HepG2 (cell line): ENCODE results near the gene C11orf54. TPM values are rescaled to one million over a fixed set of nuclear protein-coding genes. Genes with fewer than 3 reads are reported as not detected.

Experiments used
- ARHGAP35 ChIP-seq: sonication (generic); formaldehyde crosslinking; IDR thresholded peaks from 2 replicates; pipeline ENCODE4 v1.9.0; 2022; ENCODE audit warnings: mild to moderate bottlenecking, inconsistent platforms, moderate library complexity, missing genetic modification reagents, borderline replicate concordance
- BORCS8-MEF2B ChIP-seq: sonication (generic); formaldehyde crosslinking; IDR thresholded peaks from 2 replicates; pipeline ENCODE4 v1.8.0; 2022; ENCODE audit warnings: mild to moderate bottlenecking, missing genetic modification reagents
- CC2D1A ChIP-seq: sonication (generic); formaldehyde crosslinking; IDR thresholded peaks from 2 replicates; pipeline ENCODE4 v1.8.1; 2023; ENCODE audit warnings: mild to moderate bottlenecking, missing genetic modification reagents
- DNMT3B ChIP-seq: conservative IDR thresholded peaks from 2 replicates; pipeline ENCODE4 v1.6.1; 2016; ENCODE audit warnings: missing biosample characterization, control low read depth
- FOXO1 ChIP-seq: sonication (generic); formaldehyde crosslinking; IDR thresholded peaks from 2 replicates; pipeline ENCODE4 v1.4.0; 2020; ENCODE audit warnings: missing genetic modification reagents
- GTF3A ChIP-seq: sonication (generic); formaldehyde crosslinking; conservative IDR thresholded peaks from 2 replicates; pipeline ENCODE4 v1.4.0; 2020; ENCODE audit warnings: mild to moderate bottlenecking, missing genetic modification reagents
- HMGA1 ChIP-seq: sonication (generic); formaldehyde crosslinking; conservative IDR thresholded peaks from 2 replicates; pipeline ENCODE4 v1.4.0; 2020; ENCODE audit warnings: missing genetic modification reagents
- KDM5B ChIP-seq: sonication (generic); formaldehyde crosslinking; IDR thresholded peaks from 2 replicates; pipeline ENCODE4 v1.4.0; 2020; ENCODE audit warnings: missing genetic modification reagents, mild to moderate bottlenecking, borderline replicate concordance
- RORA ChIP-seq: sonication (generic); formaldehyde crosslinking; IDR thresholded peaks from 2 replicates; pipeline ENCODE4 v1.5.0; 2020; ENCODE audit warnings: mild to moderate bottlenecking, missing genetic modification reagents, moderate library complexity
- SIN3A ChIP-seq: IDR thresholded peaks from 2 replicates; pipeline ENCODE4 v1.6.1; 2011; ENCODE audit warnings: low read depth, mild to moderate bottlenecking, control low read depth, low read length, borderline replicate concordance
- SOX13 ChIP-seq, 3 experiments: fragments of 450-650 bp in 1 of 3; sonication (generic) in 1 of 3; formaldehyde crosslinking in 1 of 3; IDR thresholded peaks in 2 of 3; conservative IDR thresholded peaks in 1 of 3; 2 replicates each; pipeline versions ENCODE4 v1.5.0 to v1.6.1; 2016 to 2020; ENCODE audit warnings: antibody characterized with exemption in 1 of 3, mild to moderate bottlenecking in 1 of 3, missing compliant biosample characterization in 1 of 3, missing genetic modification reagents in 1 of 3, moderate library complexity in 1 of 3
- SRF ChIP-seq: IDR thresholded peaks from 2 replicates; pipeline ENCODE4 v1.6.1; 2011; ENCODE audit warnings: mild to moderate bottlenecking, low read depth, low read length, moderate library complexity
- THYN1 ChIP-seq: sonication (generic); formaldehyde crosslinking; IDR thresholded peaks from 2 replicates; pipeline ENCODE4 v1.8.1; 2023; ENCODE audit warnings: low read depth, mild to moderate bottlenecking, moderate library complexity, missing genetic modification reagents, borderline replicate concordance
- XBP1 ChIP-seq: sonication (generic); formaldehyde crosslinking; IDR thresholded peaks from 2 replicates; pipeline ENCODE4 v1.5.0; 2020; ENCODE audit warnings: missing genetic modification reagents
- ZNF282 ChIP-seq: fragments of 450-650 bp; IDR thresholded peaks from 2 replicates; pipeline ENCODE4 v1.6.1; 2018; ENCODE audit not compliant: partially characterized antibody
- ZNF33B ChIP-seq: sonication (generic); formaldehyde crosslinking; IDR thresholded peaks from 2 replicates; pipeline ENCODE4 v1.5.1; 2020; ENCODE audit warnings: mild to moderate bottlenecking, missing genetic modification reagents
- ZNF644 ChIP-seq: IDR thresholded peaks from 2 replicates; pipeline ENCODE4 v1.6.1; 2016; ENCODE audit warnings: low read depth
- polyA plus RNA-seq, 8 experiments: library from polyadenylated mRNA; depleted of rRNA in 3 of 8; stranded (reverse) in 7 of 8; unstranded in 1 of 8; fragments of >200 nt; fragmentation: Illumina TruSeq in 4 of 8; extraction: Trizol in 4 of 8; gene quantifications; 2 replicates each; pipeline versions ENCODE4 v1.2.1 to v1.2.3, GENCODE V29; 2011 to 2016; ENCODE audit warnings: low read depth in 4 of 8, missing spikeins in 1 of 8, mixed read lengths in 1 of 8; ENCODE audit not compliant: insufficient read depth in 1 of 8
- total RNA-seq, 5 experiments: library from RNA; depleted of rRNA; stranded (reverse); fragments of >200 nt; fragmentation: Illumina TruSeq; extraction: Trizol; gene quantifications; 2 replicates each; pipeline ENCODE4 v1.2.3, GENCODE V29; 2016; ENCODE audit warnings: low read depth in 1 of 5
- TF ChIP-seq, protein P1 (sequence below): sonication (generic); formaldehyde crosslinking; IDR thresholded peaks from 2 replicates; pipeline ENCODE4 v1.8.1; 2023; ENCODE audit warnings: mild to moderate bottlenecking, missing genetic modification reagents
- TF ChIP-seq, protein P2 (sequence below): sonication (generic); formaldehyde crosslinking; IDR thresholded peaks from 2 replicates; pipeline ENCODE4 v1.5.0; 2020; ENCODE audit warnings: missing genetic modification reagents
- TF ChIP-seq, protein P3 (sequence below): sonication (generic); formaldehyde crosslinking; IDR thresholded peaks from 2 replicates; pipeline ENCODE4 v1.5.1; 2020; ENCODE audit warnings: mild to moderate bottlenecking, moderate library complexity, missing genetic modification reagents
- TF ChIP-seq, protein P4 (sequence below): sonication (generic); formaldehyde crosslinking; IDR thresholded peaks from 2 replicates; pipeline ENCODE4 v1.4.0; 2020; ENCODE audit warnings: missing genetic modification reagents
- TF ChIP-seq, protein P5 (sequence below): sonication (generic); formaldehyde crosslinking; IDR thresholded peaks from 2 replicates; pipeline ENCODE4 v1.5.0; 2020; ENCODE audit warnings: mild to moderate bottlenecking, missing genetic modification reagents

C11orf54 gene
- total and polyA plus RNA-seq, 2 of the 13 experiments (the other 11 are each of a cell fraction or from before 2014, with no cell fraction given): 42.7 to 50.1 TPM

DNA sequence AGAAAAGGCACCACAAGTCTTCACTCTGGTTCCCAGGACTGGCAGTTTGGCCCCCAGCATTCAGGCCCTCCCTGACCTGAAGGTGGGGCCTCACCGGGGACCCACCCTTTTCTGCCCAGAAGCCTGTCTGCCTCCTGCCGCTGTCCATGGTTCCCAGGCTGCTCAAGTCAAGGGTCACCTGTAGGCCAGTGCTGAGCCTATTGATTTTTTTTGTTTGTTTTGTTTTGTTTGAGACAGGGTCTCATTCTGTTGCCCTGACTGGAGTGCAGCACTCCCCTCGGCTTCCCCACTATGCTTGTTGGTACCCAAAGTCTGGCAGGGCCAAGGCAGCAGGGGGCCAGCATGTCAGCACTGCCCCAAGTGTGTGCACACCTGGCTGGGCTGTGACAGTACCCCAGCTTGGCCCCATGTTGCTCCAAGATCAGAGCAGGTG lies 31.6 kb downstream of the C11orf54 start (continued):
- TF ChIP-seq SIN3A (peak; percentile 86; the same call in 1 of the 2 replicates), ZNF33B (peak; percentile 66; the same call in 1 of the 2 replicates), HMGA1 (no peak), SRF (no peak), ZNF644 (CRISPR knock-in tag) (peak; percentile 56; the same call in 1 of the 2 replicates), ARHGAP35 (CRISPR knock-in tag) (0 out of 2 replicates have a peak, but pooled peaks have one; percentile 67), XBP1 (CRISPR knock-in tag) (no peak), GTF3A (CRISPR knock-in tag) (no peak), BORCS8-MEF2B (CRISPR knock-in tag) (peak; percentile 88), FOXO1 (CRISPR knock-in tag) (peak; percentile 80; the same call in 1 of the 2 replicates), ZNF282 (no peak), KDM5B (CRISPR knock-in tag) (peak; percentile 80; the same call in 1 of the 2 replicates), SOX13 (IDR thresholded peaks at IDR 0.05) (no peak), SOX13 (CRISPR knock-in tag; conservative IDR thresholded peaks at IDR 0.05 in 1 of 2, IDR thresholded peaks at IDR 0.05 in 1 of 2) (peak in 1 of 2 experiments; percentile 84; a peak in 2 of 4 replicates), RORA (no peak), DNMT3B (CRISPR knock-in tag) (no peak), THYN1 (CRISPR knock-in tag) (no peak), CC2D1A (no peak)
- TF ChIP-seq, protein P1, sequence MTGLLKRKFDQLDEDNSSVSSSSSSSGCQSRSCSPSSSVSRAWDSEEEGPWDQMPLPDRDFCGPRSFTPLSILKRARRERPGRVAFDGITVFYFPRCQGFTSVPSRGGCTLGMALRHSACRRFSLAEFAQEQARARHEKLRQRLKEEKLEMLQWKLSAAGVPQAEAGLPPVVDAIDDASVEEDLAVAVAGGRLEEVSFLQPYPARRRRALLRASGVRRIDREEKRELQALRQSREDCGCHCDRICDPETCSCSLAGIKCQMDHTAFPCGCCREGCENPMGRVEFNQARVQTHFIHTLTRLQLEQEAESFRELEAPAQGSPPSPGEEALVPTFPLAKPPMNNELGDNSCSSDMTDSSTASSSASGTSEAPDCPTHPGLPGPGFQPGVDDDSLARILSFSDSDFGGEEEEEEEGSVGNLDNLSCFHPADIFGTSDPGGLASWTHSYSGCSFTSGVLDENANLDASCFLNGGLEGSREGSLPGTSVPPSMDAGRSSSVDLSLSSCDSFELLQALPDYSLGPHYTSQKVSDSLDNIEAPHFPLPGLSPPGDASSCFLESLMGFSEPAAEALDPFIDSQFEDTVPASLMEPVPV (CRISPR knock-in tag): no peak
- TF ChIP-seq, protein P2, sequence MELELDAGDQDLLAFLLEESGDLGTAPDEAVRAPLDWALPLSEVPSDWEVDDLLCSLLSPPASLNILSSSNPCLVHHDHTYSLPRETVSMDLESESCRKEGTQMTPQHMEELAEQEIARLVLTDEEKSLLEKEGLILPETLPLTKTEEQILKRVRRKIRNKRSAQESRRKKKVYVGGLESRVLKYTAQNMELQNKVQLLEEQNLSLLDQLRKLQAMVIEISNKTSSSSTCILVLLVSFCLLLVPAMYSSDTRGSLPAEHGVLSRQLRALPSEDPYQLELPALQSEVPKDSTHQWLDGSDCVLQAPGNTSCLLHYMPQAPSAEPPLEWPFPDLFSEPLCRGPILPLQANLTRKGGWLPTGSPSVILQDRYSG (CRISPR knock-in tag): no peak
- TF ChIP-seq, protein P3, sequence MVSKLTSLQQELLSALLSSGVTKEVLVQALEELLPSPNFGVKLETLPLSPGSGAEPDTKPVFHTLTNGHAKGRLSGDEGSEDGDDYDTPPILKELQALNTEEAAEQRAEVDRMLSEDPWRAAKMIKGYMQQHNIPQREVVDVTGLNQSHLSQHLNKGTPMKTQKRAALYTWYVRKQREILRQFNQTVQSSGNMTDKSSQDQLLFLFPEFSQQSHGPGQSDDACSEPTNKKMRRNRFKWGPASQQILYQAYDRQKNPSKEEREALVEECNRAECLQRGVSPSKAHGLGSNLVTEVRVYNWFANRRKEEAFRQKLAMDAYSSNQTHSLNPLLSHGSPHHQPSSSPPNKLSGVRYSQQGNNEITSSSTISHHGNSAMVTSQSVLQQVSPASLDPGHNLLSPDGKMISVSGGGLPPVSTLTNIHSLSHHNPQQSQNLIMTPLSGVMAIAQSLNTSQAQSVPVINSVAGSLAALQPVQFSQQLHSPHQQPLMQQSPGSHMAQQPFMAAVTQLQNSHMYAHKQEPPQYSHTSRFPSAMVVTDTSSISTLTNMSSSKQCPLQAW (CRISPR knock-in tag): peak; percentile 48; the same call in 1 of the 2 replicates
- TF ChIP-seq, protein P4, sequence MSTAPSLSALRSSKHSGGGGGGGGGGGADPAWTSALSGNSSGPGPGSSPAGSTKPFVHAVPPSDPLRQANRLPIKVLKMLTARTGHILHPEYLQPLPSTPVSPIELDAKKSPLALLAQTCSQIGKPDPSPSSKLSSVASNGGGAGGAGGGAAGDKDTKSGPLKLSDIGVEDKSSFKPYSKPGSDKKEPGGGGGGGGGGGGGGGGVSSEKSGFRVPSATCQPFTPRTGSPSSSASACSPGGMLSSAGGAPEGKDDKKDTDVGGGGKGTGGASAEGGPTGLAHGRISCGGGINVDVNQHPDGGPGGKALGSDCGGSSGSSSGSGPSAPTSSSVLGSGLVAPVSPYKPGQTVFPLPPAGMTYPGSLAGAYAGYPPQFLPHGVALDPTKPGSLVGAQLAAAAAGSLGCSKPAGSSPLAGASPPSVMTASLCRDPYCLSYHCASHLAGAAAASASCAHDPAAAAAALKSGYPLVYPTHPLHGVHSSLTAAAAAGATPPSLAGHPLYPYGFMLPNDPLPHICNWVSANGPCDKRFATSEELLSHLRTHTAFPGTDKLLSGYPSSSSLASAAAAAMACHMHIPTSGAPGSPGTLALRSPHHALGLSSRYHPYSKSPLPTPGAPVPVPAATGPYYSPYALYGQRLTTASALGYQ (CRISPR knock-in tag): no peak
- TF ChIP-seq, protein P5, sequence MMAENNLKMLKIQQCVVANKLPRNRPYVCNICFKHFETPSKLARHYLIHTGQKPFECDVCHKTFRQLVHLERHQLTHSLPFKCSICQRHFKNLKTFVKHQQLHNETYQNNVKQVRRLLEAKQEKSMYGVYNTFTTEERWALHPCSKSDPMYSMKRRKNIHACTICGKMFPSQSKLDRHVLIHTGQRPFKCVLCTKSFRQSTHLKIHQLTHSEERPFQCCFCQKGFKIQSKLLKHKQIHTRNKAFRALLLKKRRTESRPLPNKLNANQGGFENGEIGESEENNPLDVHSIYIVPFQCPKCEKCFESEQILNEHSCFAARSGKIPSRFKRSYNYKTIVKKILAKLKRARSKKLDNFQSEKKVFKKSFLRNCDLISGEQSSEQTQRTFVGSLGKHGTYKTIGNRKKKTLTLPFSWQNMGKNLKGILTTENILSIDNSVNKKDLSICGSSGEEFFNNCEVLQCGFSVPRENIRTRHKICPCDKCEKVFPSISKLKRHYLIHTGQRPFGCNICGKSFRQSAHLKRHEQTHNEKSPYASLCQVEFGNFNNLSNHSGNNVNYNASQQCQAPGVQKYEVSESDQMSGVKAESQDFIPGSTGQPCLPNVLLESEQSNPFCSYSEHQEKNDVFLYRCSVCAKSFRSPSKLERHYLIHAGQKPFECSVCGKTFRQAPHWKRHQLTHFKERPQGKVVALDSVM: no peak
